A549 (cell line): ENCODE data around the gene REV1.

Experiments used
- CBX2 ChIP-seq: fragments of 200-600 bp; sonication (generic); IDR thresholded peaks from 2 replicates; pipeline ENCODE4 v1.6.1; 2016; ENCODE audit warnings: low read depth, mild to moderate bottlenecking, borderline replicate concordance
- CTCF ChIP-seq: fragments of >200 bp; sonication (Bioruptor Twin); formaldehyde crosslinking; IDR thresholded peaks from 3 replicates; pipeline ENCODE4 v1.5.1; 2016
- E2F6 ChIP-seq: IDR thresholded peaks from 2 replicates; pipeline ENCODE4 v1.6.1; 2012; ENCODE audit warnings: low read depth, borderline replicate concordance
- ELK1 ChIP-seq: fragments of 150-350 bp; IDR thresholded peaks from 2 replicates; pipeline ENCODE4 v1.6.1; 2014; ENCODE audit warnings: low read depth, mild to moderate bottlenecking, low read length
- KDM5A ChIP-seq: fragments of 200-600 bp; sonication (generic); IDR thresholded peaks from 2 replicates; pipeline ENCODE4 v1.6.1; 2016; ENCODE audit warnings: antibody characterized with exemption, mild to moderate bottlenecking
- MAFK ChIP-seq: fragments of 450-650 bp; IDR thresholded peaks from 2 replicates; pipeline ENCODE4 v1.6.1; 2014; ENCODE audit not compliant: partially characterized antibody
- MYC ChIP-seq: IDR thresholded peaks from 2 replicates; pipeline ENCODE4 v1.6.1; 2012; ENCODE audit warnings: mild to moderate bottlenecking, inconsistent platforms, low read length, improper control_type of control experiment, borderline replicate concordance
- PHF8 ChIP-seq: fragments of 200-600 bp; sonication (generic); IDR thresholded peaks from 2 replicates; pipeline ENCODE4 v1.6.1; 2016; ENCODE audit warnings: low read depth, mild to moderate bottlenecking, antibody characterized with exemption, moderate library complexity, borderline replicate concordance
- POLR2A ChIP-seq: IDR thresholded peaks from 2 replicates; pipeline ENCODE4 v1.6.1; 2012; ENCODE audit warnings: mild to moderate bottlenecking, low read length
- RARB ChIP-seq: fragments of 250-450 bp; sonication (Bioruptor Pico); IDR thresholded peaks from 2 replicates; pipeline ENCODE4 v1.8.0; 2021; ENCODE audit warnings: mild to moderate bottlenecking, moderate library complexity
- REST ChIP-seq: fragments of 200-600 bp; sonication (generic); IDR thresholded peaks from 2 replicates; pipeline ENCODE4 v1.6.1; 2016; ENCODE audit warnings: antibody characterized with exemption, mild to moderate bottlenecking, moderate library complexity
- SREBF2 ChIP-seq: fragments of 450-650 bp; IDR thresholded peaks from 2 replicates; pipeline ENCODE4 v1.6.1; 2014; ENCODE audit warnings: mild to moderate bottlenecking, moderate library complexity
- USF2 ChIP-seq: fragments of 450-650 bp; IDR thresholded peaks from 2 replicates; pipeline ENCODE4 v1.6.1; 2014; ENCODE audit warnings: antibody characterized with exemption
- ZFP36 ChIP-seq: fragments of 450-650 bp; IDR thresholded peaks from 2 replicates; pipeline ENCODE4 v1.6.1; 2014; ENCODE audit warnings: borderline replicate concordance; ENCODE audit not compliant: partially characterized antibody

GRCh38 chr2:99386011-99386410 is 103.8 kb downstream of the REV1 start:
- TF ChIP-seq POLR2A (no peak), CTCF (no peak), REST (no peak), USF2 (no peak), E2F6 (no peak), PHF8 (no peak), MAFK (no peak), ELK1 (no peak), ZFP36 (no peak), MYC (no peak), SREBF2 (no peak), KDM5A (no peak), CBX2 (no peak), RARB (no peak)
